GM23248 (cell line): ENCODE data around the gene ELK3.

Experiments used
- EZH2 ChIP-seq: fragments of 200-600 bp; sonication (generic); IDR thresholded peaks from 2 replicates; pipeline ENCODE4 v1.6.1; 2018; ENCODE audit warnings: antibody characterized with exemption, mild to moderate bottlenecking; ENCODE audit not compliant: insufficient read depth, poor library complexity, severe bottlenecking
- EZH2phosphoT487 ChIP-seq: fragments of 200-600 bp; sonication (generic); IDR thresholded peaks from 2 replicates; pipeline ENCODE4 v1.6.1; 2018; ENCODE audit warnings: antibody characterized with exemption, moderate library complexity, mild to moderate bottlenecking, low read depth; ENCODE audit not compliant: insufficient read depth

GRCh38 chr12:96308881-96309280 lies 114.7 kb downstream of the ELK3 start:
- TF ChIP-seq EZH2: no peak
- no peak for TF ChIP-seq EZH2phosphoT487
